H1 (cell line): ENCODE measurements around the gene ATG7.

Experiments used
- EZH2 ChIP-seq: fragments of 200-600 bp; sonication (generic); IDR thresholded peaks from 2 replicates; pipeline ENCODE4 v1.7.1; 2012; ENCODE audit warnings: low read depth, mild to moderate bottlenecking, moderate library complexity, low read length, inconsistent platforms; ENCODE audit not compliant: severe bottlenecking
- HDAC6 ChIP-seq: IDR thresholded peaks from one replicate; pipeline ENCODE4 v1.7.1; 2012; ENCODE audit warnings: low read depth, mild to moderate bottlenecking, inconsistent platforms, low read length, moderate library complexity
- PHF8 ChIP-seq: fragments of 200-600 bp; sonication (generic); conservative IDR thresholded peaks from 2 replicates; pipeline ENCODE4 v1.7.1; 2012; ENCODE audit warnings: low read depth, mild to moderate bottlenecking, inconsistent platforms, low read length, moderate library complexity
- SRF ChIP-seq: IDR thresholded peaks from 2 replicates; pipeline ENCODE4 v1.6.1; 2011; ENCODE audit warnings: mild to moderate bottlenecking, low read depth, low read length, moderate library complexity
- TAF1 ChIP-seq: IDR thresholded peaks from 2 replicates; pipeline ENCODE4 v1.6.1; 2011; ENCODE audit warnings: mild to moderate bottlenecking, low read depth, low read length
- TF ChIP-seq, protein P1 (sequence below), 3 experiments: IDR thresholded peaks; 1 replicate in 2 of 3; 2 replicates in 1 of 3; pipeline versions ENCODE4 v1.5.1 to v1.6.1; 2011; ENCODE audit warnings: low read length in 3 of 3, mild to moderate bottlenecking in 3 of 3, inconsistent platforms in 2 of 3, low read depth in 1 of 3, moderate library complexity in 1 of 3; ENCODE audit not compliant: insufficient read depth in 1 of 3; ENCODE audit errors: control extremely low read depth in 1 of 3
- TF ChIP-seq, protein P2 (sequence below): IDR thresholded peaks from 2 replicates; pipeline ENCODE4 v1.6.1; 2012; ENCODE audit warnings: inconsistent platforms
- TF ChIP-seq, protein P3 (sequence below): IDR thresholded peaks from 2 replicates; pipeline ENCODE4 v1.6.1; 2011; ENCODE audit warnings: low read depth, mild to moderate bottlenecking, low read length; ENCODE audit not compliant: insufficient read depth

DNA sequence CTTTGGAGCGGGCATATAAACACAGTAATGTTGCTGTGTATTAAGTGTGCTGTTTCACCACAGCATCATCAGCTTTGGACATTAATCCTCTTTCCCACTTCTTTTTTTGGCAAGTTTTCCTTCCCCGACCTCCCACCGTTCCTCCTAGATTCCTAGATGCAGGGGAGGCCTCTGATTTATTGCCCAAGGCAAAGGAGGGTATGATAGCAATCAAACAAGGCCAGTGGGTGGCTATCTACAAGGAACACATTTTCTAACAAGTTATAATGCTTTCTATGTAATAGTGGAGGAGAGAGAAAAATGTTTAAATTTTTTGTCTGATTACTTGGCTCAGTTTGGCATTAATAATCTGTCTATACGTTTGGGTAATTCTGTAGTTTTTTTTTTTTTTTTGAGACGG, 38.1 kb downstream of the ATG7 start:
- TF ChIP-seq SRF (no peak), TAF1 (no peak), HDAC6 (no peak), PHF8 (no peak), EZH2 (no peak)
- TF ChIP-seq, protein P1, sequence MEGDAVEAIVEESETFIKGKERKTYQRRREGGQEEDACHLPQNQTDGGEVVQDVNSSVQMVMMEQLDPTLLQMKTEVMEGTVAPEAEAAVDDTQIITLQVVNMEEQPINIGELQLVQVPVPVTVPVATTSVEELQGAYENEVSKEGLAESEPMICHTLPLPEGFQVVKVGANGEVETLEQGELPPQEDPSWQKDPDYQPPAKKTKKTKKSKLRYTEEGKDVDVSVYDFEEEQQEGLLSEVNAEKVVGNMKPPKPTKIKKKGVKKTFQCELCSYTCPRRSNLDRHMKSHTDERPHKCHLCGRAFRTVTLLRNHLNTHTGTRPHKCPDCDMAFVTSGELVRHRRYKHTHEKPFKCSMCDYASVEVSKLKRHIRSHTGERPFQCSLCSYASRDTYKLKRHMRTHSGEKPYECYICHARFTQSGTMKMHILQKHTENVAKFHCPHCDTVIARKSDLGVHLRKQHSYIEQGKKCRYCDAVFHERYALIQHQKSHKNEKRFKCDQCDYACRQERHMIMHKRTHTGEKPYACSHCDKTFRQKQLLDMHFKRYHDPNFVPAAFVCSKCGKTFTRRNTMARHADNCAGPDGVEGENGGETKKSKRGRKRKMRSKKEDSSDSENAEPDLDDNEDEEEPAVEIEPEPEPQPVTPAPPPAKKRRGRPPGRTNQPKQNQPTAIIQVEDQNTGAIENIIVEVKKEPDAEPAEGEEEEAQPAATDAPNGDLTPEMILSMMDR (IDR thresholded peaks at IDR 0.05; ENCODE audit: control extremely low read depth in 1 of 3, insufficient read depth in 1 of 3, low read depth in 1 of 3, low read length in 3 of 3): no peak
- TF ChIP-seq, protein P2, sequence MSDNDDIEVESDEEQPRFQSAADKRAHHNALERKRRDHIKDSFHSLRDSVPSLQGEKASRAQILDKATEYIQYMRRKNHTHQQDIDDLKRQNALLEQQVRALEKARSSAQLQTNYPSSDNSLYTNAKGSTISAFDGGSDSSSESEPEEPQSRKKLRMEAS: no peak
- TF ChIP-seq, protein P3, sequence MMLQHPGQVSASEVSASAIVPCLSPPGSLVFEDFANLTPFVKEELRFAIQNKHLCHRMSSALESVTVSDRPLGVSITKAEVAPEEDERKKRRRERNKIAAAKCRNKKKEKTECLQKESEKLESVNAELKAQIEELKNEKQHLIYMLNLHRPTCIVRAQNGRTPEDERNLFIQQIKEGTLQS: no peak
